HepG2 (cell line): ENCODE measurements around the gene PRKCZ. TPM values are rescaled to one million over a fixed set of nuclear protein-coding genes. Genes with fewer than 3 reads are reported as not detected.
A peak's percentile ranks its signal among the peaks of the same experiment; 100 is the strongest.

ENCODE experiments used
- DR1 ChIP-seq: sonication (generic); formaldehyde crosslinking; IDR thresholded peaks from 2 replicates; pipeline ENCODE4 v1.8.0; 2021; ENCODE audit warnings: mild to moderate bottlenecking, missing genetic modification reagents, inconsistent platforms
- EEA1 ChIP-seq: sonication (generic); formaldehyde crosslinking; IDR thresholded peaks from 2 replicates; pipeline ENCODE4 v1.5.1; 2020; ENCODE audit warnings: mild to moderate bottlenecking, missing genetic modification reagents, borderline replicate concordance
- EP300 ChIP-seq, 3 experiments: sonication (generic) in 1 of 3; formaldehyde crosslinking in 1 of 3; IDR thresholded peaks; 2 replicates each; pipeline versions ENCODE4 v1.5.1 to v1.6.1; 2011 to 2020; ENCODE audit warnings: low read depth in 2 of 3, low read length in 2 of 3, borderline replicate concordance in 1 of 3, improper control_type of control experiment in 1 of 3, mild to moderate bottlenecking in 1 of 3, missing genetic modification reagents in 1 of 3, moderate library complexity in 1 of 3
- ERF ChIP-seq: IDR thresholded peaks from 2 replicates; pipeline ENCODE4 v1.6.1; 2018; ENCODE audit warnings: missing biosample characterization, missing genetic modification reagents
- IKZF4 ChIP-seq: sonication (generic); formaldehyde crosslinking; IDR thresholded peaks from 2 replicates; pipeline ENCODE4 v1.5.1; 2020; ENCODE audit warnings: borderline replicate concordance, mild to moderate bottlenecking, low read depth, missing genetic modification reagents; ENCODE audit errors: not compliant biosample characterization
- KAT7 ChIP-seq: IDR thresholded peaks from 2 replicates; pipeline ENCODE4 v1.6.1; 2018; ENCODE audit warnings: borderline replicate concordance, missing compliant biosample characterization
- KDM1A ChIP-seq: IDR thresholded peaks from 2 replicates; pipeline ENCODE4 v1.6.1; 2016; ENCODE audit warnings: missing compliant biosample characterization
- KLF16 ChIP-seq, 2 experiments: sonication (generic) in 1 of 2; formaldehyde crosslinking in 1 of 2; IDR thresholded peaks; 2 replicates each; pipeline versions ENCODE4 v1.6.1 to v1.8.0; 2016 to 2023; ENCODE audit warnings: missing genetic modification reagents in 2 of 2, missing compliant biosample characterization in 1 of 2
- ZMYM2 ChIP-seq: sonication (generic); formaldehyde crosslinking; IDR thresholded peaks from 2 replicates; pipeline ENCODE4 v1.8.0; 2022; ENCODE audit warnings: mild to moderate bottlenecking, missing genetic modification reagents
- ZNF20 ChIP-seq: sonication (generic); formaldehyde crosslinking; IDR thresholded peaks from 2 replicates; pipeline ENCODE4 v1.4.0; 2020; ENCODE audit warnings: mild to moderate bottlenecking, moderate library complexity, missing genetic modification reagents
- ZNF207 ChIP-seq: fragments of 450-650 bp; IDR thresholded peaks from 2 replicates; pipeline ENCODE4 v1.6.1; 2016; ENCODE audit warnings: antibody characterized with exemption, borderline replicate concordance
- ZNF296 ChIP-seq: sonication (generic); formaldehyde crosslinking; conservative IDR thresholded peaks from 2 replicates; pipeline ENCODE4 v1.5.0; 2020; ENCODE audit warnings: mild to moderate bottlenecking, missing genetic modification reagents
- ZNF343 ChIP-seq: sonication (generic); formaldehyde crosslinking; IDR thresholded peaks from 2 replicates; pipeline ENCODE4 v1.4.0; 2020; ENCODE audit warnings: mild to moderate bottlenecking, missing genetic modification reagents
- ZNF589 ChIP-seq: sonication (generic); formaldehyde crosslinking; conservative IDR thresholded peaks from 2 replicates; pipeline ENCODE4 v1.8.0; 2022; ENCODE audit warnings: mild to moderate bottlenecking, moderate library complexity, missing genetic modification reagents
- ZNF616 ChIP-seq: sonication (generic); formaldehyde crosslinking; IDR thresholded peaks from 2 replicates; pipeline ENCODE4 v1.5.0; 2020; ENCODE audit warnings: low read depth, mild to moderate bottlenecking, missing genetic modification reagents
- ZNF850 ChIP-seq: sonication (generic); formaldehyde crosslinking; conservative IDR thresholded peaks from 2 replicates; pipeline ENCODE4 v1.9.0; 2021; ENCODE audit warnings: mild to moderate bottlenecking, missing genetic modification reagents
- polyA plus RNA-seq, 8 experiments: library from polyadenylated mRNA; depleted of rRNA in 3 of 8; stranded (reverse) in 7 of 8; unstranded in 1 of 8; fragments of >200 nt; fragmentation: Illumina TruSeq in 4 of 8; extraction: Trizol in 4 of 8; gene quantifications; 2 replicates each; pipeline versions ENCODE4 v1.2.1 to v1.2.3, GENCODE V29; 2011 to 2016; ENCODE audit warnings: low read depth in 4 of 8, missing spikeins in 1 of 8, mixed read lengths in 1 of 8; ENCODE audit not compliant: insufficient read depth in 1 of 8
- total RNA-seq, 5 experiments: library from RNA; depleted of rRNA; stranded (reverse); fragments of >200 nt; fragmentation: Illumina TruSeq; extraction: Trizol; gene quantifications; 2 replicates each; pipeline ENCODE4 v1.2.3, GENCODE V29; 2016; ENCODE audit warnings: low read depth in 1 of 5
- TF ChIP-seq, protein P1 (sequence below): sonication (generic); formaldehyde crosslinking; IDR thresholded peaks from 2 replicates; pipeline ENCODE4 v1.8.0; 2022; ENCODE audit warnings: mild to moderate bottlenecking, missing genetic modification reagents, borderline replicate concordance
- TF ChIP-seq, protein P2 (sequence below): sonication (generic); formaldehyde crosslinking; IDR thresholded peaks from 2 replicates; pipeline ENCODE4 v1.4.0; 2020; ENCODE audit warnings: missing genetic modification reagents
- TF ChIP-seq, protein P3 (sequence below): sonication (generic); formaldehyde crosslinking; IDR thresholded peaks from 2 replicates; pipeline ENCODE4 v1.4.0; 2020; ENCODE audit warnings: missing genetic modification reagents
- TF ChIP-seq, protein P4 (sequence below): sonication (generic); formaldehyde crosslinking; IDR thresholded peaks from 2 replicates; pipeline ENCODE4 v1.8.0; 2022; ENCODE audit warnings: low read depth, missing genetic modification reagents
- TF ChIP-seq, protein P5 (sequence below): sonication (generic); formaldehyde crosslinking; conservative IDR thresholded peaks from 2 replicates; pipeline ENCODE4 v1.4.0; 2020; ENCODE audit warnings: missing genetic modification reagents

Gene PRKCZ
- total and polyA plus RNA-seq, 2 of the 13 experiments (the other 11 are each of a cell fraction or from before 2014, with no cell fraction given), result 34.7 to 85.2 TPM

DNA sequence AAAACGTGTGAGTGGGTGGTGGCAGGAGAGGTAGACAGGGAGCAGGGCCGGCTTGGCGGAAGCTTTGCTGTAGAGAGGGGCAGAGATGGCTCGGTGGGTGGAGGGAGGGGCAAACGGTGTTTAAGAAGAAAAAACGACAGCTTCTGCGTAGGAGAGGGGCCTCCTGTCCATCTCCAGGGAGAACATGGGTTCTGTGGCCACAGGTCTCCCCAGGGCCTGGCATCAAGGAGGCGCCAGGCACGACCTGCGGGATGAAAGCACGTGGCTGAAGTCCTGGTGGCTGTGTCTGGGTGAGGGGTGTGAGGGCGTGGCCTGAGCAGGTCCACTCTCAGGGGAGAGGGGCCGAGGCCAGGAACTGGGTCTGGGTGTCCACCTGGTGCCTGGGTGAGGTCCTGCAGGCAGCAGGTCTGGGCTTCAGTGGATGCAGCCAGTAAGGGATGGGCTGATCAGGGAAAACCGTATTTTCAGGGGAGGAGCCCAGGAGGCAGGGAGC is 940 bp upstream of the PRKCZ start (continued):
- TF ChIP-seq, protein P1, sequence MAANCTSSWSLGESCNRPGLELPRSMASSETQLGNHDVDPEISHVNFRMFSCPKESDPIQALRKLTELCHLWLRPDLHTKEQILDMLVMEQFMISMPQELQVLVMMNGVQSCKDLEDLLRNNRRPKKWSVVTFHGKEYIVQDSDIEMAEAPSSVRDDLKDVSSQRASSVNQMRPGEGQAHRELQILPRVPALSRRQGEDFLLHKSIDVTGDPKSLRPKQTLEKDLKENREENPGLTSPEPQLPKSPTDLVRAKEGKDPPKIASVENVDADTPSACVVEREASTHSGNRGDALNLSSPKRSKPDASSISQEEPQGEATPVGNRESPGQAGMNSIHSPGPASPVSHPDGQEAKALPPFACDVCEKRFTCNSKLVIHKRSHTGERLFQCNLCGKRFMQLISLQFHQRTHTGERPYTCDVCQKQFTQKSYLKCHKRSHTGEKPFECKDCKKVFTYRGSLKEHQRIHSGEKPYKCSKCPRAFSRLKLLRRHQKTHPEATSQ (CRISPR knock-in tag), result no peak
- TF ChIP-seq, protein P2, sequence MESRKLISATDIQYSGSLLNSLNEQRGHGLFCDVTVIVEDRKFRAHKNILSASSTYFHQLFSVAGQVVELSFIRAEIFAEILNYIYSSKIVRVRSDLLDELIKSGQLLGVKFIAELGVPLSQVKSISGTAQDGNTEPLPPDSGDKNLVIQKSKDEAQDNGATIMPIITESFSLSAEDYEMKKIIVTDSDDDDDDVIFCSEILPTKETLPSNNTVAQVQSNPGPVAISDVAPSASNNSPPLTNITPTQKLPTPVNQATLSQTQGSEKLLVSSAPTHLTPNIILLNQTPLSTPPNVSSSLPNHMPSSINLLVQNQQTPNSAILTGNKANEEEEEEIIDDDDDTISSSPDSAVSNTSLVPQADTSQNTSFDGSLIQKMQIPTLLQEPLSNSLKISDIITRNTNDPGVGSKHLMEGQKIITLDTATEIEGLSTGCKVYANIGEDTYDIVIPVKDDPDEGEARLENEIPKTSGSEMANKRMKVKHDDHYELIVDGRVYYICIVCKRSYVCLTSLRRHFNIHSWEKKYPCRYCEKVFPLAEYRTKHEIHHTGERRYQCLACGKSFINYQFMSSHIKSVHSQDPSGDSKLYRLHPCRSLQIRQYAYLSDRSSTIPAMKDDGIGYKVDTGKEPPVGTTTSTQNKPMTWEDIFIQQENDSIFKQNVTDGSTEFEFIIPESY (CRISPR knock-in tag), result no peak
- TF ChIP-seq, protein P3, sequence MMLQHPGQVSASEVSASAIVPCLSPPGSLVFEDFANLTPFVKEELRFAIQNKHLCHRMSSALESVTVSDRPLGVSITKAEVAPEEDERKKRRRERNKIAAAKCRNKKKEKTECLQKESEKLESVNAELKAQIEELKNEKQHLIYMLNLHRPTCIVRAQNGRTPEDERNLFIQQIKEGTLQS (CRISPR knock-in tag), result no peak
- TF ChIP-seq ZNF589 (CRISPR knock-in tag) (no peak), ZNF207 (no peak), KDM1A (CRISPR knock-in tag) (peak; percentile 71; the same call in 1 of the 2 replicates), EEA1 (CRISPR knock-in tag) (no peak; the same call in 1 of the 2 replicates), ZNF616 (CRISPR knock-in tag) (peak; percentile 83; the same call in 1 of the 2 replicates), ZNF343 (CRISPR knock-in tag) (no peak), IKZF4 (CRISPR knock-in tag) (peak; percentile 73), ZNF296 (CRISPR knock-in tag) (peak; percentile 61; the same call in 1 of the 2 replicates), ZNF20 (no peak), ZMYM2 (CRISPR knock-in tag) (peak; percentile 77; the same call in 1 of the 2 replicates), DR1 (0 out of 2 replicates have a peak, but pooled peaks have one; percentile 18), KAT7 (CRISPR knock-in tag) (no peak), ZNF850 (CRISPR knock-in tag) (no peak), ERF (CRISPR knock-in tag) (peak; percentile 44; the same call in 1 of the 2 replicates), KLF16 (CRISPR knock-in tag; IDR thresholded peaks at IDR 0.05) (peak in 1 of 2 experiments; percentile 84; a peak in 3 of 4 replicates), EP300 (IDR thresholded peaks at IDR 0.05; ENCODE audit: low read depth in 2 of 2, low read length in 2 of 2) (no peak), EP300 (CRISPR knock-in tag; IDR thresholded peaks at IDR 0.05; ENCODE audit: borderline replicate concordance) (no peak)
- TF ChIP-seq, protein P4, sequence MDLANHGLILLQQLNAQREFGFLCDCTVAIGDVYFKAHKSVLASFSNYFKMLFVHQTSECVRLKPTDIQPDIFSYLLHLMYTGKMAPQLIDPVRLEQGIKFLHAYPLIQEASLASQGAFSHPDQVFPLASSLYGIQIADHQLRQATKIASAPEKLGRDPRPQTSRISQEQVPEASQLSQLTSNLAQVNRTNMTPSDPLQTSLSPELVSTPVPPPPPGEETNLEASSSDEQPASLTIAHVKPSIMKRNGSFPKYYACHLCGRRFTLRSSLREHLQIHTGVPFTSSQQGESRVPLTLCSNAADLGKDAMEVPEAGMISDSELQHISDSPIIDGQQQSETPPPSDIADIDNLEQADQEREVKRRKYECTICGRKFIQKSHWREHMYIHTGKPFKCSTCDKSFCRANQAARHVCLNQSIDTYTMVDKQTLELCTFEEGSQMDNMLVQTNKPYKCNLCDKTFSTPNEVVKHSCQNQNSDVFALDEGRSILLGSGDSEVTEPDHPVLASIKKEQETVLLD (CRISPR knock-in tag), result peak; percentile 34; the same call in 1 of the 2 replicates
- TF ChIP-seq, protein P5, sequence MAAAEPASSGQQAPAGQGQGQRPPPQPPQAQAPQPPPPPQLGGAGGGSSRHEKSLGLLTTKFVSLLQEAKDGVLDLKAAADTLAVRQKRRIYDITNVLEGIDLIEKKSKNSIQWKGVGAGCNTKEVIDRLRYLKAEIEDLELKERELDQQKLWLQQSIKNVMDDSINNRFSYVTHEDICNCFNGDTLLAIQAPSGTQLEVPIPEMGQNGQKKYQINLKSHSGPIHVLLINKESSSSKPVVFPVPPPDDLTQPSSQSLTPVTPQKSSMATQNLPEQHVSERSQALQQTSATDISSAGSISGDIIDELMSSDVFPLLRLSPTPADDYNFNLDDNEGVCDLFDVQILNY (CRISPR knock-in tag), result no peak
